Measurements from ENCODE around the gene CEP112. TPM values are rescaled to one million over a fixed set of nuclear protein-coding genes. Genes with fewer than 3 reads are reported as not detected.

The CEP112 gene
- total RNA-seq, 1 experiment from 2014 or later: 9.5 TPM

DNA sequence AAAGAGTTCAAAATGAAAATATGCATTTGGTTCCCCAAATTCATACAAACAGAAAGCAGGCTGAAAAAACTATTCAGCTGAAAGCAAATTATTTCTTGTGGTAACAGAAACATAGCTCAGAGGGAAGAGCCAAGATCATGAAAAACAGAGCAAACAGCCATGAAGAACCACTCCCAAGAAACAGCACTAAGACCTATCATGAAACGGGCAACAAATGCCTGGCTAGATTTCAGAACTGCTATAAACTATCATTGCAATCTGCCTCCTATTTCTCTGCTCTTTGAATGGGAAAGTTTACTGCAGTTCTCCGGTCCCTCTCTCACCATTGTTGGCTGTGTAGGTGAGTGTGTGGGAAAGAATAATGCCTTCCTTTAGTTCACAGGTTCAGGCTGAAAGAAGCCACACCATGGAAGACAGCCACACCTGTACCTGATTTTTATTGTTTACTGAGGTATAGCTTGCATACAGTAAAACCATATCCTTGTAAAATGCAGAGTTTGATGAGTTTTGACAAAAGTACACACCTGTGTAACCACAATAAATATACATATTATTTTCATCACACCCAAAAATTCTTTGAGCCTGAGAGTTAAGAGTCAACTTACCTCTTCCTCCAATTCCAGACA, 48.2 kb downstream of the CEP112 start:
- no TSS peak for BruUV-seq (replicated peaks)
- TF ChIP-seq, protein P1, sequence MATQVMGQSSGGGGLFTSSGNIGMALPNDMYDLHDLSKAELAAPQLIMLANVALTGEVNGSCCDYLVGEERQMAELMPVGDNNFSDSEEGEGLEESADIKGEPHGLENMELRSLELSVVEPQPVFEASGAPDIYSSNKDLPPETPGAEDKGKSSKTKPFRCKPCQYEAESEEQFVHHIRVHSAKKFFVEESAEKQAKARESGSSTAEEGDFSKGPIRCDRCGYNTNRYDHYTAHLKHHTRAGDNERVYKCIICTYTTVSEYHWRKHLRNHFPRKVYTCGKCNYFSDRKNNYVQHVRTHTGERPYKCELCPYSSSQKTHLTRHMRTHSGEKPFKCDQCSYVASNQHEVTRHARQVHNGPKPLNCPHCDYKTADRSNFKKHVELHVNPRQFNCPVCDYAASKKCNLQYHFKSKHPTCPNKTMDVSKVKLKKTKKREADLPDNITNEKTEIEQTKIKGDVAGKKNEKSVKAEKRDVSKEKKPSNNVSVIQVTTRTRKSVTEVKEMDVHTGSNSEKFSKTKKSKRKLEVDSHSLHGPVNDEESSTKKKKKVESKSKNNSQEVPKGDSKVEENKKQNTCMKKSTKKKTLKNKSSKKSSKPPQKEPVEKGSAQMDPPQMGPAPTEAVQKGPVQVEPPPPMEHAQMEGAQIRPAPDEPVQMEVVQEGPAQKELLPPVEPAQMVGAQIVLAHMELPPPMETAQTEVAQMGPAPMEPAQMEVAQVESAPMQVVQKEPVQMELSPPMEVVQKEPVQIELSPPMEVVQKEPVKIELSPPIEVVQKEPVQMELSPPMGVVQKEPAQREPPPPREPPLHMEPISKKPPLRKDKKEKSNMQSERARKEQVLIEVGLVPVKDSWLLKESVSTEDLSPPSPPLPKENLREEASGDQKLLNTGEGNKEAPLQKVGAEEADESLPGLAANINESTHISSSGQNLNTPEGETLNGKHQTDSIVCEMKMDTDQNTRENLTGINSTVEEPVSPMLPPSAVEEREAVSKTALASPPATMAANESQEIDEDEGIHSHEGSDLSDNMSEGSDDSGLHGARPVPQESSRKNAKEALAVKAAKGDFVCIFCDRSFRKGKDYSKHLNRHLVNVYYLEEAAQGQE (IDR thresholded peaks at IDR 0.05; ENCODE audit: insufficient read depth in 1 of 2, low read depth in 2 of 2, low read length in 1 of 2): no peak
- no peak for TF ChIP-seq TCF7L2 (IDR thresholded peaks at IDR 0.05; ENCODE audit: low read depth, low read length)
- TF ChIP-seq, protein P2, sequence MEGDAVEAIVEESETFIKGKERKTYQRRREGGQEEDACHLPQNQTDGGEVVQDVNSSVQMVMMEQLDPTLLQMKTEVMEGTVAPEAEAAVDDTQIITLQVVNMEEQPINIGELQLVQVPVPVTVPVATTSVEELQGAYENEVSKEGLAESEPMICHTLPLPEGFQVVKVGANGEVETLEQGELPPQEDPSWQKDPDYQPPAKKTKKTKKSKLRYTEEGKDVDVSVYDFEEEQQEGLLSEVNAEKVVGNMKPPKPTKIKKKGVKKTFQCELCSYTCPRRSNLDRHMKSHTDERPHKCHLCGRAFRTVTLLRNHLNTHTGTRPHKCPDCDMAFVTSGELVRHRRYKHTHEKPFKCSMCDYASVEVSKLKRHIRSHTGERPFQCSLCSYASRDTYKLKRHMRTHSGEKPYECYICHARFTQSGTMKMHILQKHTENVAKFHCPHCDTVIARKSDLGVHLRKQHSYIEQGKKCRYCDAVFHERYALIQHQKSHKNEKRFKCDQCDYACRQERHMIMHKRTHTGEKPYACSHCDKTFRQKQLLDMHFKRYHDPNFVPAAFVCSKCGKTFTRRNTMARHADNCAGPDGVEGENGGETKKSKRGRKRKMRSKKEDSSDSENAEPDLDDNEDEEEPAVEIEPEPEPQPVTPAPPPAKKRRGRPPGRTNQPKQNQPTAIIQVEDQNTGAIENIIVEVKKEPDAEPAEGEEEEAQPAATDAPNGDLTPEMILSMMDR (IDR thresholded peaks at IDR 0.05): no peak
- no peak for TF ChIP-seq SIN3A (IDR thresholded peaks at IDR 0.05; ENCODE audit: borderline replicate concordance, insufficient read depth, low read depth, low read length)
- no peak for TF ChIP-seq POLR2AphosphoS5 (IDR thresholded peaks at IDR 0.05; ENCODE audit: low read depth, low read length)
- Histone ChIP-seq H3K27ac (ENCODE audit: low read length) (no peak overlapping the region), H3K9me3 (ENCODE audit: control insufficient read depth, insufficient read depth, low read depth, low read length) (no peaks in the 10 kb centered on the region), H3K36me3 (ENCODE audit: control insufficient read depth, insufficient read depth, low read length) (no peaks in the 10 kb centered on the region), H3K27me3 (ENCODE audit: control insufficient read depth, insufficient read depth, low read length) (no peaks in the 10 kb centered on the region), H3K4me3 (ENCODE audit: low read depth in 2 of 2, low read length in 2 of 2) (no peak overlapping the region), H3K4me1 (ENCODE audit: control insufficient read depth, insufficient read depth, low read length) (no peaks in the 10 kb centered on the region)
- no peak for ATAC-seq
- intact Hi-C loops (cut with micrococcal nuclease; ENCODE audit: unreplicated experiment): no loop called here
- no peak for DNase-seq (ENCODE audit: low read depth, low spot score)
- in situ Hi-C loops (cut with HindIII; ENCODE audit: low pct_unique_long_range_greater_than_20kb, low sequenced_read_pairs): no loop called here
- ChIA-PET POLR2A (no interaction called here), CTCF (no interaction called here)

DNA sequence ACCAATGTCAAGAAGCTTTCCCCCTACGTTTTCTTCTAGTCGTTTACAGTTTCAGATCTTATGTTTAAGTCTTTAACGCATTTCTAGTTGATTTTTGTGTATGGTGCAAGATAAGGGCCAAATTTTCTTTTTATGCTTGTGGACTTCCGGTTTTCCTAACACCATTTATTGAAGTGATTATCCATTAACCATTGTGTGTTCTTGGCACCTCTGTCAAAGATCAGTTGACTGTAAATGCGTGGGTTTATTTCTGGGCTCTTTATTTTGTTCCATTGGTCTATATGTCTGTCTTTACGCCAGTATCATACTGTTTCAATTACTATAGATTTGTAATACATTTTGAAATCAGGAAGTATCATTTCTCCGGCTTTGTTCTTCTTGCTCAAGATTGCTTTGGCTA, 49.5 kb downstream of the CEP112 start:
- H3K4me3 ChIP-seq (ENCODE audit: low read depth in 2 of 2, low read length in 2 of 2): no peak overlapping the region
- no peak overlapping the region for H3K27ac ChIP-seq (ENCODE audit: low read length)
- BruUV-seq (replicated peaks): no TSS peak
- in situ Hi-C loops (cut with HindIII; ENCODE audit: low pct_unique_long_range_greater_than_20kb, low sequenced_read_pairs): no loop called here
- no peaks in the 10 kb centered on the region for H3K9me3 ChIP-seq (ENCODE audit: control insufficient read depth, insufficient read depth, low read depth, low read length)
- intact Hi-C loops (cut with micrococcal nuclease; ENCODE audit: unreplicated experiment): no loop called here
- H3K36me3 ChIP-seq (ENCODE audit: control insufficient read depth, insufficient read depth, low read length): no peaks in the 10 kb centered on the region
- DNase-seq (ENCODE audit: low read depth, low spot score) (no peak), ATAC-seq (no peak)
- POLR2A ChIA-PET: no interaction called here
- TF ChIP-seq SIN3A (IDR thresholded peaks at IDR 0.05; ENCODE audit: borderline replicate concordance, insufficient read depth, low read depth, low read length) (no peak), POLR2AphosphoS5 (IDR thresholded peaks at IDR 0.05; ENCODE audit: low read depth, low read length) (no peak), TCF7L2 (IDR thresholded peaks at IDR 0.05; ENCODE audit: low read depth, low read length) (no peak)
- TF ChIP-seq, protein P1 (IDR thresholded peaks at IDR 0.05; ENCODE audit: insufficient read depth in 1 of 2, low read depth in 2 of 2, low read length in 1 of 2): no peak
- TF ChIP-seq, protein P2 (IDR thresholded peaks at IDR 0.05): no peak
- no peaks in the 10 kb centered on the region for H3K4me1 ChIP-seq (ENCODE audit: control insufficient read depth, insufficient read depth, low read length)
- H3K27me3 ChIP-seq (ENCODE audit: control insufficient read depth, insufficient read depth, low read length): no peaks in the 10 kb centered on the region
- CTCF ChIA-PET: no interaction called here
